Measurements from ENCODE around the gene ARHGEF28. TPM values are rescaled to one million over a fixed set of nuclear protein-coding genes. Genes with fewer than 3 reads are reported as not detected.

The ARHGEF28 gene
- total RNA-seq, 1 experiment from 2014 or later = 0.57 TPM

DNA sequence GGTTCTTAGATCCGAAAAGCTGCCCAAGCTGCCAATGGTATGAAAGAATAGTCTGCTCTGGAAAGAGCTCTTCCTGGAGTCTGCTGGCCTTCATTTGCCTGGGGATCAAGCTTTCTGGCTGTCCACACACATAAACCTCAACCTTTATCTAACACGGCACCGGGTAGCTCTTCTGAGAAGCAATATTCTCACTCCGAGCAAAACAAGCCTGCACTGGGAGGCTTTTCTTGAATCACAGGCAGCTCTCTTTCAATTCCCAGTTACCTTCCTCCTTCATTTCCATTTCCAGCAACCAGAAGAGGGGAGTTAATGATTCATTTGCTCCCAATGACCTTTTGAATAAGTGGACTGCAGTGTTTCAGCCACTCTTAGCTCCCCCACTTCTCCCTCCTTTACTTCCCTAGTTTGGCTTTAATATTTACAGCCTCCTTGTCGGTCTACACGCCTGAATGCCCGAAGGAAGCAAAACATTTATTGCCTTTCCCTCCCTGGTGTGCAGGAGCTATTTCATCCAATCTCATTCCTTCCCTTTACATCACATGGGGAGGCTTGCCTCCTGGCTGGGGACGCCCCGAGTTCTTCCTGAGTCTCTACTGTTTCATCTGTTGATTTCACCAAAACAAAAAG, 187.1 kb downstream of the ARHGEF28 start:
- no CpG with 5 or more reads among the region's 9 CpGs for WGBS (ENCODE audit: extremely low coverage, insufficient read length, low lambda C conversion rate)
- no peak overlapping the region for H3K14ac ChIP-seq (ENCODE audit: insufficient read depth, low read length)
- Mint-ChIP-seq H3K27ac (0 out of 7 replicates have a peak overlapping the region, but pooled peaks of 1 of the 3 experiments have one; percentile 4), H3K27me3 (ENCODE audit: low read depth) (no peaks in the 10 kb centered on the region), H3K4me1 (peaks cover 17 to 19% of the 10 kb centered on the region in 2 experiments), H3K9me3 (no peaks in the 10 kb centered on the region), H3K36me3 (ENCODE audit: insufficient read depth in 1 of 3, low read depth in 3 of 3) (no peaks in the 10 kb centered on the region), H3K4me3 (no peak overlapping the region)
- no peak overlapping the region for H4K91ac ChIP-seq (ENCODE audit: insufficient read length, low read depth, low read length)
- H3K9ac ChIP-seq (ENCODE audit: extremely low read depth, insufficient read length, low read length) = no peak overlapping the region
- no peak overlapping the region for H2BK15ac ChIP-seq (ENCODE audit: low read depth, low read length)
- no peaks in the 10 kb centered on the region for H3K79me2 ChIP-seq (ENCODE audit: insufficient read depth, low read length)
- H3K27me3 ChIP-seq (ENCODE audit: insufficient read depth, low read length) = no peaks in the 10 kb centered on the region
- no peak overlapping the region for H3K4ac ChIP-seq (ENCODE audit: low read depth, low read length)
- H3K18ac ChIP-seq (ENCODE audit: insufficient read length, low read depth, low read length) = no peak overlapping the region
- H3T11ph ChIP-seq (ENCODE audit: low read length) = no peak overlapping the region
- H4K5ac ChIP-seq (ENCODE audit: insufficient read length, low read depth, low read length) = no peak overlapping the region
- H3K56ac ChIP-seq (ENCODE audit: insufficient read length, low read depth, low read length) = no peak overlapping the region
- no peak overlapping the region for H3K27ac ChIP-seq (ENCODE audit: insufficient read length, low read depth, low read length)
- no peaks in the 10 kb centered on the region for H3K9me3 ChIP-seq (ENCODE audit: control insufficient read depth, low read depth, low read length)
- no peak overlapping the region for H4K8ac ChIP-seq (replicated peaks; ENCODE audit: insufficient read length, low read depth, low read length)
- H2BK120ac ChIP-seq (ENCODE audit: low read depth, low read length, poor library complexity, severe bottlenecking) = no peak overlapping the region
- no peak overlapping the region for H3K23ac ChIP-seq (ENCODE audit: insufficient read length, low read depth, low read length)
- H3K4me2 ChIP-seq (ENCODE audit: insufficient read depth, insufficient read length, low read length) = no peak overlapping the region
- H3K23me2 ChIP-seq (ENCODE audit: insufficient read length, low read depth, low read length, poor library complexity, severe bottlenecking) = no peaks in the 10 kb centered on the region
- TF ChIP-seq, protein P1, sequence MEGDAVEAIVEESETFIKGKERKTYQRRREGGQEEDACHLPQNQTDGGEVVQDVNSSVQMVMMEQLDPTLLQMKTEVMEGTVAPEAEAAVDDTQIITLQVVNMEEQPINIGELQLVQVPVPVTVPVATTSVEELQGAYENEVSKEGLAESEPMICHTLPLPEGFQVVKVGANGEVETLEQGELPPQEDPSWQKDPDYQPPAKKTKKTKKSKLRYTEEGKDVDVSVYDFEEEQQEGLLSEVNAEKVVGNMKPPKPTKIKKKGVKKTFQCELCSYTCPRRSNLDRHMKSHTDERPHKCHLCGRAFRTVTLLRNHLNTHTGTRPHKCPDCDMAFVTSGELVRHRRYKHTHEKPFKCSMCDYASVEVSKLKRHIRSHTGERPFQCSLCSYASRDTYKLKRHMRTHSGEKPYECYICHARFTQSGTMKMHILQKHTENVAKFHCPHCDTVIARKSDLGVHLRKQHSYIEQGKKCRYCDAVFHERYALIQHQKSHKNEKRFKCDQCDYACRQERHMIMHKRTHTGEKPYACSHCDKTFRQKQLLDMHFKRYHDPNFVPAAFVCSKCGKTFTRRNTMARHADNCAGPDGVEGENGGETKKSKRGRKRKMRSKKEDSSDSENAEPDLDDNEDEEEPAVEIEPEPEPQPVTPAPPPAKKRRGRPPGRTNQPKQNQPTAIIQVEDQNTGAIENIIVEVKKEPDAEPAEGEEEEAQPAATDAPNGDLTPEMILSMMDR (conservative IDR thresholded peaks at IDR 0.05) = no peak
- H2BK20ac ChIP-seq (ENCODE audit: low read depth, low read length, poor library complexity, severe bottlenecking) = no peak overlapping the region
- no peak overlapping the region for H2BK5ac ChIP-seq (ENCODE audit: insufficient read length, low read length)
- no peak overlapping the region for H2BK12ac ChIP-seq (ENCODE audit: insufficient read length, low read depth, low read length)
- H2AFZ ChIP-seq (ENCODE audit: low read length) = no peak overlapping the region
- peaks cover 3% of the 10 kb centered on the region; the same call in 1 of the 2 replicates for H3K4me1 ChIP-seq (ENCODE audit: insufficient read depth, low read length)
- no peaks in the 10 kb centered on the region for H3K79me1 ChIP-seq (ENCODE audit: insufficient read depth, low read depth, low read length, poor library complexity, severe bottlenecking)
- H2AK5ac ChIP-seq (ENCODE audit: insufficient read length, low read length) = no peak overlapping the region
- no peak for DNase-seq
- H4K20me1 ChIP-seq (ENCODE audit: control insufficient read depth, insufficient read depth, insufficient read length) = peaks cover 2% of the 10 kb centered on the region
